Smooth muscle cell (in vitro differentiated cells): ENCODE results near the gene VIPR1. TPM values are rescaled to one million over a fixed set of nuclear protein-coding genes. Genes with fewer than 3 reads are reported as not detected.
A peak's percentile ranks its signal among the peaks of the same experiment; 100 is the strongest.

Experiments used
- DNase-seq: peaks from one replicate; lab custom pipeline; 2025; ENCODE audit not compliant: unreplicated experiment; lab: John Stamatoyannopoulos, UW
- H2AFZ ChIP-seq: fragments of 200-600 bp; sonication (generic); 2 replicates; pipeline ENCODE4 v1.6.0; 2016; ENCODE audit warnings: antibody characterized with exemption, low read depth, mild to moderate bottlenecking
- H3F3A ChIP-seq: fragments of 200-600 bp; sonication (generic); 2 replicates; pipeline ENCODE4 v1.6.0; 2017; ENCODE audit warnings: antibody characterized with exemption, low read depth
- H3K27ac ChIP-seq: fragments of 200-600 bp; sonication (generic); 2 replicates; pipeline ENCODE4 v1.5.1; 2016; ENCODE audit warnings: low read depth, mild to moderate bottlenecking
- H3K27me3 ChIP-seq: fragments of 200-600 bp; sonication (generic); 2 replicates; pipeline ENCODE4 v1.6.1; 2016; ENCODE audit warnings: low read depth, mild to moderate bottlenecking
- H3K36me3 ChIP-seq: fragments of 200-600 bp; sonication (generic); 2 replicates; pipeline ENCODE4 v1.5.1; 2016; ENCODE audit warnings: low read depth
- H3K4me1 ChIP-seq: fragments of 200-600 bp; sonication (generic); 2 replicates; pipeline ENCODE4 v1.5.1; 2016; ENCODE audit warnings: low read depth
- H3K4me2 ChIP-seq: fragments of 200-600 bp; sonication (generic); 2 replicates; pipeline ENCODE4 v1.6.0; 2016; ENCODE audit warnings: mild to moderate bottlenecking
- H3K4me3 ChIP-seq: fragments of 200-600 bp; sonication (generic); 2 replicates; pipeline ENCODE4 v1.5.1; 2016; ENCODE audit warnings: mild to moderate bottlenecking
- H3K79me2 ChIP-seq: fragments of 200-600 bp; sonication (generic); 2 replicates; pipeline ENCODE4 v1.6.0; 2016; ENCODE audit warnings: low read depth, mild to moderate bottlenecking
- H3K9ac ChIP-seq: fragments of 200-600 bp; sonication (generic); 2 replicates; pipeline ENCODE4 v1.6.0; 2016; ENCODE audit warnings: low read depth
- H3K9me3 ChIP-seq: fragments of 200-600 bp; sonication (generic); replicated peaks from 2 replicates; pipeline ENCODE4 v1.5.1; 2016; ENCODE audit warnings: low read depth
- H4K20me1 ChIP-seq: fragments of 200-600 bp; sonication (generic); 2 replicates; pipeline ENCODE4 v1.6.0; 2016; ENCODE audit warnings: low read depth
- WGBS: methylation state at CpG from one replicate; pipeline ENCODE4 v1.1.7; 2016; ENCODE audit warnings: low lambda C conversion rate; 5-methylcytosine and 5-hydroxymethylcytosine counted together
- polyA plus RNA-seq: library from polyadenylated mRNA; unstranded; fragments of >200 nt; fragmentation: Nextera tagmentation; extraction: Ambion mirVana; gene quantifications from 2 replicates; pipeline ENCODE4 v1.2.1, GENCODE V29; 2016
- total RNA-seq: library from RNA; depleted of rRNA; stranded (reverse); fragments of >200 nt; gene quantifications from 2 replicates; pipeline ENCODE4 v1.2.3, GENCODE V29; 2014
- TF ChIP-seq, protein P1 (sequence below): fragments of 200-600 bp; sonication (generic); IDR thresholded peaks from 2 replicates; pipeline ENCODE4 v1.5.1; 2017; ENCODE audit warnings: borderline replicate concordance, mild to moderate bottlenecking, antibody characterized with exemption; ENCODE audit not compliant: insufficient read depth, poor library complexity, severe bottlenecking

The VIPR1 gene
- total and polyA plus RNA-seq, 2 experiments from 2014 or later: 0.86 to 1.3 TPM

DNA sequence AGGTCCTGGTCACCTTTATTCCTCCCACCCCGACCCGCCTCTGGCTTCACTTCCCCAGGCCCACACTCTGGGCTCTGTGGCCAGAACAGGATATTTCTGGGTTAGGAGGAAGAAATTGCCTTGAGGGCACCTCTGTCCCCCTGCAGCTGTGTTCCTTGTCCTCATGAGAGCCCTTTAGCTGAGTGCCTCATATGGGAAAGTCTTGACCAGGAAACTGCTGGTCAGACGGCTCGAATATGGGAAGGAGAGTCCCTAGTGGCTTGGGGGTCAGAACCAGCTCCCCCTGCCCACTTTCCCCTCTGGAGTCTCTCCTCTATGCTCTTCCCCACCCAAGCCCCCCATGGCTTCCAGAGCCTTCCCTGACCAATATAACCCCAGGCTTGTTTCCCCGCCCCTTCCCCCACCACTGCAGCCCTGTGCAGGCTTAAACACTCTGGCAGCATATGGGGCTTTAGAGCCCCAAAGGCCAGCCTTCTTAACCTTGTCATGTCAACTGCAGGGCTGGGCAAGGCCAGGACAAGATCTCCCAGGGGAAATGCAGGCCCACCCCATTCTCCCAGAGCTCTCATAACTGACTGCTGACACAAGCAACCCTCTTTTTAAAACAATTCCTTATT is 42.9 kb downstream of the VIPR1 start:
- H3K4me2 ChIP-seq: no peak overlapping the region
- no peaks in the 10 kb centered on the region for H3K27me3 ChIP-seq
- no peak overlapping the region for H3K4me3 ChIP-seq
- H2AFZ ChIP-seq: no peak overlapping the region
- H3K79me2 ChIP-seq: no peaks in the 10 kb centered on the region
- DNase-seq: no peak
- no peaks in the 10 kb centered on the region for H3K4me1 ChIP-seq
- H3K27ac ChIP-seq: no peak overlapping the region
- H3K36me3 ChIP-seq: no peaks in the 10 kb centered on the region
- no peak overlapping the region for H3K9ac ChIP-seq
- peaks cover 29% of the 10 kb centered on the region for H4K20me1 ChIP-seq
- H3K9me3 ChIP-seq: no peaks in the 10 kb centered on the region
- H3F3A ChIP-seq: peaks cover 3% of the 10 kb centered on the region
- TF ChIP-seq, protein P1, sequence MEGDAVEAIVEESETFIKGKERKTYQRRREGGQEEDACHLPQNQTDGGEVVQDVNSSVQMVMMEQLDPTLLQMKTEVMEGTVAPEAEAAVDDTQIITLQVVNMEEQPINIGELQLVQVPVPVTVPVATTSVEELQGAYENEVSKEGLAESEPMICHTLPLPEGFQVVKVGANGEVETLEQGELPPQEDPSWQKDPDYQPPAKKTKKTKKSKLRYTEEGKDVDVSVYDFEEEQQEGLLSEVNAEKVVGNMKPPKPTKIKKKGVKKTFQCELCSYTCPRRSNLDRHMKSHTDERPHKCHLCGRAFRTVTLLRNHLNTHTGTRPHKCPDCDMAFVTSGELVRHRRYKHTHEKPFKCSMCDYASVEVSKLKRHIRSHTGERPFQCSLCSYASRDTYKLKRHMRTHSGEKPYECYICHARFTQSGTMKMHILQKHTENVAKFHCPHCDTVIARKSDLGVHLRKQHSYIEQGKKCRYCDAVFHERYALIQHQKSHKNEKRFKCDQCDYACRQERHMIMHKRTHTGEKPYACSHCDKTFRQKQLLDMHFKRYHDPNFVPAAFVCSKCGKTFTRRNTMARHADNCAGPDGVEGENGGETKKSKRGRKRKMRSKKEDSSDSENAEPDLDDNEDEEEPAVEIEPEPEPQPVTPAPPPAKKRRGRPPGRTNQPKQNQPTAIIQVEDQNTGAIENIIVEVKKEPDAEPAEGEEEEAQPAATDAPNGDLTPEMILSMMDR: no peak
- 85% methylated on average over 5 of the region's 5 CpGs for WGBS

DNA sequence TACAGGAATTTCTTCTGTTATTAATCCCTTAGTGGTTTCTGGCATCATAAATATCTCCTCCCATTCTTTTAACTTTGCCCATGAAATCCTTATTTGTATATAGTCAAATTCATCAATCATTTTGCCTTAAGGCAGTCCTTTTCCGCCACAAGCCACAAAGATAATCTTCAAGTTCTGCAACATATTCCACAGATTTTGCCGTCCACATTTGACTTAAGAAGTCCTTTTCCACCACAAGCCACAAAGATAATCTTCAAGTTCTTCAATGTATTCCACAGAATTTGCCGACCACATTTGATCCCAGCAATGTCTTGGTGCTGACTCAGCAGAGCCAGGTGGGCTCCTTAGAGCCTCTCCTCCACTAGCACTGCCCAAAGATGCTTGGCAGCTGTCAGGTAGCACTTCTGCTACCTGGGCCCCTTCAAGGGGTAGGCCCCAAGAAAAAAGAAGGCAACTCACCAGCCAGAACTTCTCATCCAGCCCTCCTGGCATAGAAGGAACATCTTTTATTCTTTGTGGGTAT is 44.3 kb downstream of the VIPR1 start:
- no peaks in the 10 kb centered on the region for H3K27me3 ChIP-seq
- peaks cover 32% of the 10 kb centered on the region for H4K20me1 ChIP-seq
- H3K4me3 ChIP-seq: no peak overlapping the region
- no peaks in the 10 kb centered on the region for H3K4me1 ChIP-seq
- no peaks in the 10 kb centered on the region for H3K9me3 ChIP-seq
- 46% methylated on average over 3 of the region's 3 CpGs for WGBS
- H3F3A ChIP-seq: peaks cover 3% of the 10 kb centered on the region
- TF ChIP-seq, protein P1: no peak
- H3K79me2 ChIP-seq: no peaks in the 10 kb centered on the region
- no peak overlapping the region for H3K9ac ChIP-seq
- DNase-seq: no peak
- no peak overlapping the region for H3K27ac ChIP-seq
- no peak overlapping the region for H2AFZ ChIP-seq
- no peaks in the 10 kb centered on the region for H3K36me3 ChIP-seq
- H3K4me2 ChIP-seq: no peak overlapping the region

DNA sequence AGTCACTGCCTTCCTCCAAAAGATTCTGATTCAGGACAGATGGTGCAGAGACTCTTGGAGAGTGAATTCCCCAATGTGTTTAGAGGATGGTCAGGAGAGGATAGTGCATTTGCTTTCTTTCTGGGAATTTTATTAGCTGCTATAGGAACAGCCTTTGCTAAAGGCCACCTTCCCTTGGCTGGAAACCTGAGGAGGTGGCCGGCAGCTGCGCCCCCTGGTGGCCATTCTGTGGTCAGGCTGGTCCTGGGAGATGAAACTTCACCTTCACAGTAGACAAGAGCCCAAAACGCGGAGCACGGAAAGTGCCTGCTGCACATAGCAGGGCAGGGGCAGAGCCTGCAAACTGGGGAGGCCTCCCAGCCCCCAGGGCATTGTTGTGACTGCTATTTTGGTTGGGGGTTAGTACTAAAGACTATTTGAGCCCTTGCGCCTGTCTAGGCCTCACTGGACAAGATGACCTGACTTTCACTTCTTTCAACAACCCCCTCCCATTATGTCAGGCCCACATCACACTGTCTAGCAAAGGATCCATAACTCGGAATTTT is 45.0 kb downstream of the VIPR1 start:
- Histone ChIP-seq H3K27me3 (no peaks in the 10 kb centered on the region), H3K4me3 (no peak overlapping the region), H3F3A (peaks cover 3% of the 10 kb centered on the region), H3K4me1 (no peaks in the 10 kb centered on the region), H3K36me3 (no peaks in the 10 kb centered on the region), H4K20me1 (peaks cover 34% of the 10 kb centered on the region), H3K27ac (no peak overlapping the region), H3K9ac (no peak overlapping the region), H2AFZ (no peak overlapping the region), H3K4me2 (no peak overlapping the region), H3K79me2 (no peaks in the 10 kb centered on the region), H3K9me3 (no peaks in the 10 kb centered on the region)
- TF ChIP-seq, protein P1: peak; percentile 95
- WGBS: 37% methylated on average over 7 of the region's 7 CpGs
- peak; percentile 20 for DNase-seq
